ENCODE data around the gene BET1. TPM values are rescaled to one million over a fixed set of nuclear protein-coding genes. Genes with fewer than 3 reads are reported as not detected.

The BET1 gene
- total RNA-seq, 4 donors from 2014 or later, result 9.0 to 17.7 (median 15.7) TPM

DNA sequence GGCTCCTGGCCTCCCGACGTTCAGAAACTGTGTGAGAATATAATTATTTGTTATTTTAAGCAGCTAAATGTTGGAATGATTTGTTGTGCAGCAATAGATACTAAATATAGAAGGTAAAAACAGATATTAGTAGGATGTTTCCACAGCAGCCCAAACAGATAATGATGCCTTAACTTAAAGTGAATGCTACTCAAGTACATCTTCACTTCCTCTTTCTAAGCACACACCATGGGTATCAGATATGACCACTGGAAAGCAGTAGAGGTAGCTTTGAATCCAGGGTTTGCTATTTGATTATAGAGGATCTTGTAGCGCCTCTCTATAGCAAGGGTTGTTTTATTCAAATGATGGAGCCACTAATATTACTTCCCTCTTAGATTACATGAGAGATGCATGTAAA lies 38.2 kb upstream of the BET1 start:
- Histone ChIP-seq H3K27ac (no peak overlapping the region), H3K9me3 (no peaks in the 10 kb centered on the region), H3K4me3 (no peak overlapping the region), H3K27me3 (peaks cover 0 to 6% (median 0%) of the 10 kb centered on the region in 4 donors), H3K4me1 (no peaks in the 10 kb centered on the region), H3K36me3 (no peaks in the 10 kb centered on the region)
- TF ChIP-seq POLR2A (IDR thresholded peaks at IDR 0.05), result no peak
- TF ChIP-seq, protein P1, sequence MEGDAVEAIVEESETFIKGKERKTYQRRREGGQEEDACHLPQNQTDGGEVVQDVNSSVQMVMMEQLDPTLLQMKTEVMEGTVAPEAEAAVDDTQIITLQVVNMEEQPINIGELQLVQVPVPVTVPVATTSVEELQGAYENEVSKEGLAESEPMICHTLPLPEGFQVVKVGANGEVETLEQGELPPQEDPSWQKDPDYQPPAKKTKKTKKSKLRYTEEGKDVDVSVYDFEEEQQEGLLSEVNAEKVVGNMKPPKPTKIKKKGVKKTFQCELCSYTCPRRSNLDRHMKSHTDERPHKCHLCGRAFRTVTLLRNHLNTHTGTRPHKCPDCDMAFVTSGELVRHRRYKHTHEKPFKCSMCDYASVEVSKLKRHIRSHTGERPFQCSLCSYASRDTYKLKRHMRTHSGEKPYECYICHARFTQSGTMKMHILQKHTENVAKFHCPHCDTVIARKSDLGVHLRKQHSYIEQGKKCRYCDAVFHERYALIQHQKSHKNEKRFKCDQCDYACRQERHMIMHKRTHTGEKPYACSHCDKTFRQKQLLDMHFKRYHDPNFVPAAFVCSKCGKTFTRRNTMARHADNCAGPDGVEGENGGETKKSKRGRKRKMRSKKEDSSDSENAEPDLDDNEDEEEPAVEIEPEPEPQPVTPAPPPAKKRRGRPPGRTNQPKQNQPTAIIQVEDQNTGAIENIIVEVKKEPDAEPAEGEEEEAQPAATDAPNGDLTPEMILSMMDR (IDR thresholded peaks at IDR 0.05), result no peak
- no peak for DNase-seq
- intact Hi-C loops (cut with DNase I), result no loop called here
- 63 to 68% methylated on average over 3 of the region's 3 CpGs for WGBS, 2 donors

DNA sequence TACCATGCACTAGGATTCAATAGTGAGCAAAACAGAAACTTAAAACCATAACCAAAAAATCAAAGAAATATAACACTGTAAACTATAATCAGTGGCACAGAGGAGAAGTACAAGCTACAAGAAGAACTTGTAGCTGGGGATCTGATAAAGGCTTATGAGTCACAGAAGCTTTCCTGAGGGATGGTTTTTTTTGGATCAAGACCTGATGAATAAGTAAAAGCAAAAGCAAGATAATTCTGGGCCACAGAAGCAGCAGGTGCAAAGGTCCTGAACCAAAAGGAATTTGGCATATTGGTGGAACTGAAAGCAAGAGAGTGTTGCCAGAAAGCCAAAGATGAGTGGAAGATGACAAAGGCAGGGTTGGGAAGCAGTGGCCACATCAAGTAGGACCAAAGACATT lies 37.4 kb upstream of the BET1 start:
- Histone ChIP-seq H3K36me3 (no peaks in the 10 kb centered on the region), H3K9me3 (no peaks in the 10 kb centered on the region), H3K4me3 (no peak overlapping the region), H3K27me3 (peaks cover 0 to 6% (median 0%) of the 10 kb centered on the region in 4 donors), H3K4me1 (no peaks in the 10 kb centered on the region), H3K27ac (no peak overlapping the region)
- intact Hi-C loops (cut with DNase I), result no loop called here
- no peak for DNase-seq
- TF ChIP-seq, protein P1 (IDR thresholded peaks at IDR 0.05), result no peak
- TF ChIP-seq POLR2A (IDR thresholded peaks at IDR 0.05), result no peak

DNA sequence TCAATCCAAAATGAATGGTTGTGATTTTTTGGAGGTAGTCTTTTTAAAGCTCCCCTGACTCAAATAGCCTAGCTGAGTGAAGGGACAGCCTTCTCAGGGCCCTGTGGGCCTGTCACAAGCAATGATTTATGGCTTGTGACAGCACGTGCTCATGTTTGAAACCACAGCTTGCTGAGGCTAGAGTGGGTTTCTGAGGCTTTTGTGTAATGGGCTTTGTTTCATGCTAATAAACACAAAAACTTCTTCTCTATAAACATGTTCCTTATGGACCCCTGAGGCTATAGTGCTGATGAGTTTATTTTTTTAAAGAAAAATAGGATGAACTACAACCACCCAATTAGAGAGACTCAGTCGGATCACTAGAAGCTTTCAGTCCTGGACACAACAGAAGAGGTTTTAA lies 36.1 kb upstream of the BET1 start:
- no peak for TF ChIP-seq POLR2A (IDR thresholded peaks at IDR 0.05)
- TF ChIP-seq, protein P1 (IDR thresholded peaks at IDR 0.05), result no peak
- Histone ChIP-seq H3K27me3 (peaks cover 0 to 6% (median 0%) of the 10 kb centered on the region in 4 donors), H3K36me3 (no peaks in the 10 kb centered on the region), H3K4me3 (no peak overlapping the region), H3K9me3 (no peaks in the 10 kb centered on the region), H3K27ac (no peak overlapping the region), H3K4me1 (no peaks in the 10 kb centered on the region)
- intact Hi-C loops (cut with DNase I), result no loop called here
- WGBS, 2 donors, result 28 to 36% methylated on average over 2 of the region's 2 CpGs
- no peak for DNase-seq

DNA sequence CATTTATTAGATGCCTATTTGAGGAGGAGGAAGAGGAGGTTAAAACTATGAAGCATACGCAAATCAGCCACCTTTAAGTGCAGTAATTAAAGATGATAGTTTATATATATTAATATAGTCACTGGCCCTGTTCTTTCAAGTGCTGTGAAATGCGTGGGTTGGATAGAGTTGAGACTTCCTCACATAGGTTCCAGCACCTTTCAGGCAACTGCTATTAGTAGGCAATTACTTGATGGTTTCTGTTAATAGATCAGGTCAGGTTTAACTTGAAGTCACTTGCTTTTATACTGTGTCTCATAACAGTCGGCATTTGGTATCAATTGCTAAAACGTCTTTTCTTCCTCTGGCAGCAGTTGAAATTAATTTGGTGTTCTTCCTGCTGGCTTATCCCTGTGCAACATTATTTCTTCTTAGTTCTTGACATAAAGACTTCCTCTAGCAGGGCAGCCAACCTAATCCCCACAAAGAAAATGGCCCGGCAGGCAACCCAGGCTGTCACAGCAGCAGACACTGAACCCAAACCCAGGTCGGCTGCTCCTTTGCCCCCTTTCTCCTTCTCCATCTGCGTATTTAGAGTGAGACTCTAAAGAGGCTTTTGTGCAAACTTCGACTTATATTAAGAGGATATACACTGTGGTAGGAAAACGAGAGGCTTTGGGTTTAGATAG lies 35.3 kb upstream of the BET1 start:
- Histone ChIP-seq H3K36me3 (no peaks in the 10 kb centered on the region), H3K4me1 (no peaks in the 10 kb centered on the region), H3K4me3 (no peak overlapping the region), H3K27ac (no peak overlapping the region), H3K9me3 (no peaks in the 10 kb centered on the region), H3K27me3 (peaks cover 0 to 6% (median 0%) of the 10 kb centered on the region in 4 donors)
- TF ChIP-seq, protein P1 (IDR thresholded peaks at IDR 0.05), result no peak
- TF ChIP-seq POLR2A (IDR thresholded peaks at IDR 0.05), result no peak
- DNase-seq, result no peak
- WGBS, 2 donors, result 59 to 61% methylated on average over 9 of the region's 9 CpGs
- intact Hi-C loops (cut with DNase I), result no loop called here

DNA sequence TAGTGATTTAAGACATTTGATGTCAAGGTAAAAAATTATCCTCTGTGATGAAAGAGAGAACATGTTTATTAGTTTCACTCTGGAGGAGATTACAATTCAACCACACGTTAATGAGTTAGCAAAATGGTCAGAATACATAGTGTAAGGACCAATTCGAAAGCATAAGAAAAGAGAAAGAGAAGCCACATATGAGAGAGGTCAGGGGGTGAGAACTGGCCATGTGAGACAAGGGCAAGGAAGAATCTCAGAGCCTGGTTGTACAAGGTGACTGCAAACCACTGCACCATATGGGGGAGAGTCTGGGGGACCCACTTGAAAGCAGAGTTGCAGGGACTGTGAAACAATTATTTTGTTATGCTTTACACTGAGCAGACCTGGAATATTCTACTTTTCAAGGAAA lies 27.7 kb upstream of the BET1 start:
- Histone ChIP-seq H3K9me3 (no peaks in the 10 kb centered on the region), H3K4me1 (no peaks in the 10 kb centered on the region), H3K27me3 (no peaks in the 10 kb centered on the region), H3K36me3 (no peaks in the 10 kb centered on the region), H3K27ac (no peak overlapping the region), H3K4me3 (no peak overlapping the region)
- no peak for DNase-seq
- intact Hi-C loops (cut with DNase I), result no loop called here
- 45 to 46% methylated on average over 2 of the region's 2 CpGs for WGBS, 2 donors
- no peak for TF ChIP-seq POLR2A (IDR thresholded peaks at IDR 0.05)
- TF ChIP-seq, protein P1 (IDR thresholded peaks at IDR 0.05), result no peak

Data from esophagus squamous epithelium (tissue), 5 donors.